HTR-8/SVneo (cell line): ENCODE results near the gene TXNDC2.
"Not testable (repeated sequence)": the region's sequence is repeated elsewhere in the genome, so short reads cannot be mapped to it uniquely, and the experiment has no call there.

Source experiments
- DNase-seq: peaks from one replicate; pipeline ENCODE4 v3.0.0; 2011; ENCODE audit warnings: low spot score, mixed read lengths; ENCODE audit not compliant: insufficient read length
- FAIRE-seq: peaks from 2 replicates; lab custom pipeline; 2011; peaks lifted over from hg19 to GRCh38; lab: Jason Lieb, UNC

The TXNDC2 gene

DNA sequence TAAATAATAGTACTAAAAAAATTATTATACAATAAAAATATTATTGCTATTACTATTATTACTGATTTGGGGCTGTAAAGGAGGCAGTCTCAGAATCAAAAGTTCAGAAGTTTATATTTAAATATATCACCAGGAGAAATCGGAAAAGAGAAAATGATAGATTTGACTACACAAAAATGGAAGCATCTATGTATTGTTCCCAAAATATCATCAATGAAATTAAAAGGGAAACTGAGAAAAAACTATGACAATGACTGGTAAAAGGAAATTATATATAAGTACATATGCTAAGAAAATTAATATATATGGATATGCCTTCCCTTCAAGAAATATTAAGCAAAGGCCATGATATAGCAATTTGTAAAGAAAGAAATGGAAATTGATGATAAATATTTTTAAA, 7.7 kb upstream of the TXNDC2 start:
- no peak for DNase-seq
- FAIRE-seq = no peak

- DNase-seq (no peak), FAIRE-seq (no peak)
Observed at GRCh38 chr18:9878783-9879242, 7.0 kb upstream of the TXNDC2 start.

GRCh38 chr18:9884090-9884489, 1.7 kb upstream of the TXNDC2 start:
- DNase-seq (no peak), FAIRE-seq (no peak)

DNA sequence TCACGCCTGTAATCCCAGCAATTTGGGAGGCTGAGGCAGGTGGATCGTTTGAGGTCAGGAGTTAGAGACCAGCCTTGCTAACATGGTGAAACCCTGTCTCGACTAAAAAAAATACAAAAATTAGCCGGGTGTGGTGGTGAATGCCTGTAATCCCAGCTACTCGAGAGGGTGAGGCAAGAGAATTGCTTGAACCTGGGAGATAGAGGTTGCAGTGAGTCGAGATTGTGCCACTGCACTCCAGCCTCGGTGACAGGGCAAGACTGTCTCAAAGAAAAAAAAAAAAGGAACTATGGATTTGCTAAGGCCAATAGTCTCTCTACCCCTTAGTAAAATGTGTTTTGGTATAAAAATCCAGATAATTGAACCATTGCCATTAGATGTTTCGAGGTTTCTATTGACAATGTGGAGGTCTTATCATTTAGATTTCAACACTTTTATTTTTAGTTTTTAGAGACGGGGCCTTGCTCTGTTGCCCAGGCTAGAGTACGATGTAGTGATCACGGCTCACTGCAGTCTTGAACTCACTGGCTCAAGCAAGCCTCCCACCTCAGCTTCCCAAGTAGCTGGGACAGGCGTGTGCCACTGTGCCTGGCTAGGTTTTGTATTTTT, 1.1 kb upstream of the TXNDC2 start:
- FAIRE-seq = no peak
- DNase-seq = no peak

- FAIRE-seq (no peak), DNase-seq (no peak)
Observed at GRCh38 chr18:9886005-9886348, 204 bp downstream of the TXNDC2 start.

- DNase-seq = no peak
- FAIRE-seq = no peak
Observed at GRCh38 chr18:9887992-9888391, 2.2 kb downstream of the TXNDC2 start.

DNA sequence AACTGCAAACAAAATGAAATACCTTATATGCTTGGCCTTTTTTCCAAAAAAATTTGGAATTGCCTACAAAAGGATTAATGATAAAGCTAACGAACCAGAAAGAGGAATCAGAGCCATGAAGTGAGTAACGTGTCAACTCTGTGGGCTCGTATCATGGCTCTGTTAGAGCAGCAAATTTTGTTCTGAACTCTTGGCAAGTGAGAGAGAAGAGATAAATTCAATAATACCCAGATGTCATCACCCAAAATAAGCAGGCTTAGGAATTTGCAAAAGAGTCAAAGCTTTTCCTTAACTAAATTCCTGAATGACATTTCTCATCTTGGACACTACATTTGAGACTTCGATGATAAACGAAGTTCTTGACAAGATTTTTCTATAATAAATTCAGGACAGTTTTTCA, 4.4 kb downstream of the TXNDC2 start:
- FAIRE-seq = no peak
- no peak for DNase-seq

- FAIRE-seq (no peak), DNase-seq (no peak)
Observed at GRCh38 chr18:9890957-9891356, 5.2 kb downstream of the TXNDC2 start.

- not testable (repeated sequence) for FAIRE-seq, DNase-seq
Observed at GRCh38 chr18:9891515-9891914, 5.7 kb downstream of the TXNDC2 start.

GRCh38 chr18:9894454-9895068, 8.8 kb downstream of the TXNDC2 start:
- FAIRE-seq = no peak
- DNase-seq = no peak

DNA sequence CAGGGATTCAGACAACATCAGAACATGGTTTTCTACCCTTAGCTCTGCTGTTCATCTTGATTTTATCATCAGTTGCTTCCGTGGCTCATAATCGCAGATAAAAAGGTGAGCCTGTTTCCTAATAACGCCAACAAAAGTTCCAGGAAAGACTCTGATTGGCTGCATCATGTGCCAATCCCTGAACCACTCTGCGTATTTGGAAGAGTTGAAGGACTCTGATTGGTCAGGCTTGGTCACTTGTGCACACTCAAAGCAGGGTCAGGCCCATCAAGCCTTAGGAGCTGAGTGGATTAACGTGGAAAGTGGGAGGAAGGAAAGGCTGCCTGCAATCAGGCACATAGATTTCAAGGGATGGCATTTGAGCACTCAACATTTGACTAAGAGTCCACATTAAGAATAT, 11.4 kb downstream of the TXNDC2 start:
- FAIRE-seq (no peak), DNase-seq (no peak)

GRCh38 chr18:9897787-9898291, 12.1 kb downstream of the TXNDC2 start:
- FAIRE-seq, DNase-seq: not testable (repeated sequence)

GRCh38 chr18:9898792-9899549, 13.2 kb downstream of the TXNDC2 start:
- FAIRE-seq = no peak

GRCh38 chr18:9899550-9899930, 13.8 kb downstream of the TXNDC2 start:
- not testable (repeated sequence) for FAIRE-seq, DNase-seq

More at GRCh38 chr18:9898792-9899549, 13.2 kb downstream of the TXNDC2 start:
- peak; percentile 72 for DNase-seq

DNA sequence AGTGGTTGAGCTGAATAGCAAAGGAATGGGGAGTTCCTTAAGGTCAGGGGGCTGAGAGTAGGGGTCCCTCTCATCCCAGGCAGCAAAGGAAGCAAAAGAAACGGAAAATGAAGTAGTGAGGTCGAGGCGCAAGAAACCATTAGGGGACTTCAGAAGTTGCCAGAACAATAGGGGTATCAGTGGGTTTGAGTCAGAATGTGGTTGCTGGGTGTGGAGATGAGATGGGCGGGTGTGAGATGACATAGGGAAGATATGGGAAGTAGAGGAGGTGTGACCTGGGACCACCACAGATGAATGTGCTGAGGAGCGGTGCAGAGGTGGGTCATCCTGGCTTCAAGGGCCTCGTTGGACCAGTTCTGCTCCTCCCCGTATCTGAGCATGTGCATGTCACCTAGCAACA, 14.9 kb downstream of the TXNDC2 start:
- DNase-seq (no peak), FAIRE-seq (no peak)

GRCh38 chr18:9901377-9901776, 15.6 kb downstream of the TXNDC2 start:
- FAIRE-seq = no peak
- no peak for DNase-seq

DNA sequence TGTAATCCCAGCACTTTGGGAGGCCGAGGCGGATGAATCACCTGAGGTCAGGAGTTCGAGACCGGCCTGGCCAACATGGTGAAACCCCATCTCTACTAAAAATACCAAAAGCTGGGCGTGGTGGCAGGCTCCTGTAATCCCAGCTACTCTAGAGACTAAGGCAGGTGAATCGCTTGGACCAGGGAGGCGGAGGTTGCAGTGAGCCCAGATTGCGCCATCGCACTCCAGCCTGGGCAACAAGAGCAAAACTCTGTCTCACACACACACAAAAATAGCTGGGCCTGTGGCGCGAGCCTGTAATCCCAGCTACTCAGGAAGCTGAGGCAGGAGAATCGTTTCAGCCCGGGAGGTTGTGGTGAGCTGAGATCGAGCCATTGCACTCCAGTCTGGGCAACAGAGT, 16.5 kb downstream of the TXNDC2 start:
- not testable (repeated sequence) for FAIRE-seq, DNase-seq

GRCh38 chr18:9902832-9903231, 17.1 kb downstream of the TXNDC2 start:
- no peak for FAIRE-seq
- no peak for DNase-seq

DNA sequence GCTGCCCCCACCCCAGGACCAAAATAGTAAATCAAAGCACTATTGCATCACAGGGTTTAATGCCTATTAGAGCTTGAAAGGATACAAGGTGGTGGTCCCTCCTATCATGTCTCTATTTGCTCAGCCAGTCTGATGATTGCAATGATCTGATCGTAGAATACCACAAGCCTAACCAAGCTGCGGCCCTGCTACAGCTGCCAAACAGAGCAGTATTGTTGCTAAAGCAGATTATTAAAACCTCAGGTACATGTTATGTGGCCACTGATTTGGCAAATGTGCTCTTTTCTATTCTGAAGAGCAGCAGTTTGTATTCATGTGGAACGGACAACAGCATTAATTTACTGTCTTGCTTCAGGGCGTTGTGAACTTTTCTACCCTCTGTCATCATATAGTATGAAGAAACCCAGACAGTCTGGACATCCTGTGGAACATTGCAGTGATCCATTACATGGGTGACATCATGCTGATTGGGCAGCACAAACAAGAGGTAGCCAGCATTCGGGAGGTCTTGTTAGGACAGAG, 19.7 kb downstream of the TXNDC2 start:
- no peak for FAIRE-seq
- DNase-seq = no peak

GRCh38 chr18:9906481-9906880, 20.7 kb downstream of the TXNDC2 start:
- DNase-seq (no peak), FAIRE-seq (no peak)

GRCh38 chr18:9907867-9908266, 22.1 kb downstream of the TXNDC2 start:
- FAIRE-seq (no peak), DNase-seq (no peak)
